GM12801 (cell line): Measurements from ENCODE around the gene MYL7.

Experiments used
- CTCF ChIP-seq: IDR thresholded peaks from one replicate; pipeline ENCODE4 v1.5.1; 2011; ENCODE audit warnings: control low read depth; ENCODE audit not compliant: insufficient read length; ENCODE audit errors: extremely low read depth

Gene MYL7

GRCh38 chr7:44141221-44141850 lies at the start of gene MYL7:
Gene MYL7 (minus strand): TSS chr7:44141332. CDS start chr7:44141305, 27 bp downstream.
- no peak for TF ChIP-seq CTCF

- TF ChIP-seq CTCF, result no peak
Measured at GRCh38 chr7:44189993-44190872, 49.1 kb upstream of the MYL7 start.

- no peak for TF ChIP-seq CTCF
Measured at GRCh38 chr7:44189286-44189992, 48.3 kb upstream of the MYL7 start, which contains the start of gene GCK. Gene GCK (minus strand): TSS chr7:44189439. CDS start chr7:44188953, 486 bp downstream.

- no peak for TF ChIP-seq CTCF
Measured at GRCh38 chr7:44188480-44189225, 47.5 kb upstream of the MYL7 start.

- no peak for TF ChIP-seq CTCF
Measured at GRCh38 chr7:44187636-44188416, 46.7 kb upstream of the MYL7 start.

GRCh38 chr7:44186736-44187135 lies 45.6 kb upstream of the MYL7 start:
- no peak for TF ChIP-seq CTCF
